Effector memory CD8-positive, alpha-beta T cell (primary cell): ENCODE results near the gene GAPDH.
A peak's percentile ranks its signal among the peaks of the same experiment; 100 is the strongest.

Source experiments
- ATAC-seq: fragments of 150-1000 bp; cut with Tn5 transposase; replicated peaks from 2 replicates; pipeline ENCODE4 v1.10.0; 2021; ENCODE audit warnings: mild to moderate bottlenecking, moderate library complexity
- DNase-seq, 3 experiments: peaks; one replicate each; pipeline ENCODE4 v3.0.0; 2021
- H3K27ac Mint-ChIP-seq, 2 donors: one replicate each; pipeline ENCODE4 v1.8.0; 2022; ENCODE audit warnings: mild to moderate bottlenecking in 2 of 2, mixed read lengths in 2 of 2, moderate library complexity in 2 of 2
- H3K27me3 Mint-ChIP-seq, 2 donors: one replicate each; pipeline ENCODE4 v1.8.0; 2022; ENCODE audit warnings: mixed read lengths in 2 of 2
- H3K36me3 Mint-ChIP-seq: one replicate; pipeline ENCODE4 v1.8.0; 2022; ENCODE audit warnings: mild to moderate bottlenecking, moderate library complexity, mixed read lengths; ENCODE audit not compliant: insufficient read depth
- H3K4me1 Mint-ChIP-seq, 2 donors: one replicate each; pipeline ENCODE4 v1.8.0; 2022; ENCODE audit warnings: low read depth in 2 of 2, mixed read lengths in 2 of 2
- H3K4me3 Mint-ChIP-seq, 2 donors: one replicate each; pipeline ENCODE4 v1.8.0; 2022; ENCODE audit warnings: mild to moderate bottlenecking in 2 of 2, mixed read lengths in 2 of 2, moderate library complexity in 2 of 2
- H3K9me3 Mint-ChIP-seq, 2 donors: one replicate each; pipeline ENCODE4 v1.8.0; 2022; ENCODE audit warnings: mixed read lengths in 2 of 2

GAPDH gene

DNA sequence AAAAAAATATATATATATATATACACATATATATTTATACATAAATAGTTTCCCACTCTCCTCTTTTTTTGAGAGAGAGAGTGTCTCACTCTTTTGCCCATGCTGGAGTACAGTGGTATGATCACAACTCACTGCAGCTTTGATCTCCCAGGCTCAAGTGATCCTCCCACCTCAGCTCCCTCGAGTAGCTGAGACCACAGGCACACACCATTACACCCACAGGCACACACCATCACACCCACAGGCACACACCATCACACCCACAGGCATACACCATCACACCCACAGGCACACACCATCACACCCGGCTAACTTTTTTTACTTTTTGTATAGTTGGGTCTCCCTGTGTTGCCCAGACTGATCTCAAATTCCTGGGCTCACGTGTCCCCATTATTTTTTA, 14.1 kb upstream of the GAPDH start:
- Mint-ChIP-seq H3K4me1 (peaks cover 1 to 6% of the 10 kb centered on the region in 2 donors), H3K36me3 (peaks cover 70% of the 10 kb centered on the region), H3K9me3 (no peaks in the 10 kb centered on the region), H3K27me3 (no peaks in the 10 kb centered on the region), H3K4me3 (no peak overlapping the region), H3K27ac (peak overlapping the region; percentile 19 to 79)
- DNase-seq (no peak), ATAC-seq (no peak)

DNA sequence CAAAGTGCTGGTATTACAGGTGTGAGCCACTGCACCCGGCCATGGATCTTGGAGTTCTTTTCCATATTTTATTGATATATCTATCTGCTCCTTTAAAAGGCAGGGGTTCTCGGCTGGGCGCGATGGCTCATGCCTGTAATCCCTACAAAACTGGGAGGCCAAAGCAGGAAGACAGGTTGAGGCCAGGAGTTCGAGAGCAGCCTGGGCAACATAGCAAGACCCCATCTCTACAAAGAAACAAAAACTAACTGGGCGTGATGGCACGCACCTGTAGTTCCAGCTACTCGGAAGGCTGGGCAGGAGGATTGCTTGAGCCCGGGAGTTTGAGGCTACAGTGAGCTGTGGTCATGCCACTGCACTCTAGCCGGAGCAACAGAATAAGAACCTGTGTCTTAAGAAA, 12.1 kb upstream of the GAPDH start:
- no peak for ATAC-seq
- no peaks in the 10 kb centered on the region for H3K9me3 Mint-ChIP-seq
- H3K27me3 Mint-ChIP-seq = no peaks in the 10 kb centered on the region
- no peak for DNase-seq
- no peak overlapping the region for H3K27ac Mint-ChIP-seq
- no peak overlapping the region for H3K4me3 Mint-ChIP-seq
- peaks cover 1 to 6% of the 10 kb centered on the region in 2 donors for H3K4me1 Mint-ChIP-seq
- peaks cover 73% of the 10 kb centered on the region for H3K36me3 Mint-ChIP-seq

- H3K27ac Mint-ChIP-seq = peak overlapping the region; percentile 44 to 71
- H3K4me1 Mint-ChIP-seq = peaks cover 1 to 6% of the 10 kb centered on the region in 2 donors
- no peak overlapping the region for H3K4me3 Mint-ChIP-seq
- no peak for ATAC-seq
- no peaks in the 10 kb centered on the region for H3K27me3 Mint-ChIP-seq
- peaks cover 76% of the 10 kb centered on the region for H3K36me3 Mint-ChIP-seq
- no peaks in the 10 kb centered on the region for H3K9me3 Mint-ChIP-seq
- no peak for DNase-seq
Observed at GRCh38 chr12:6523708-6524107, 10.6 kb upstream of the GAPDH start.

- no peaks in the 10 kb centered on the region for H3K27me3 Mint-ChIP-seq
- DNase-seq (no peak), ATAC-seq (no peak)
- no peak overlapping the region for H3K4me3 Mint-ChIP-seq
- no peaks in the 10 kb centered on the region for H3K9me3 Mint-ChIP-seq
- peak overlapping the region in 1 of 2 donors; percentile 59 for H3K27ac Mint-ChIP-seq
- H3K36me3 Mint-ChIP-seq = peaks cover 78% of the 10 kb centered on the region
- peaks cover 1 to 6% of the 10 kb centered on the region in 2 donors for H3K4me1 Mint-ChIP-seq
Observed at GRCh38 chr12:6524648-6525047, 9.7 kb upstream of the GAPDH start.

DNA sequence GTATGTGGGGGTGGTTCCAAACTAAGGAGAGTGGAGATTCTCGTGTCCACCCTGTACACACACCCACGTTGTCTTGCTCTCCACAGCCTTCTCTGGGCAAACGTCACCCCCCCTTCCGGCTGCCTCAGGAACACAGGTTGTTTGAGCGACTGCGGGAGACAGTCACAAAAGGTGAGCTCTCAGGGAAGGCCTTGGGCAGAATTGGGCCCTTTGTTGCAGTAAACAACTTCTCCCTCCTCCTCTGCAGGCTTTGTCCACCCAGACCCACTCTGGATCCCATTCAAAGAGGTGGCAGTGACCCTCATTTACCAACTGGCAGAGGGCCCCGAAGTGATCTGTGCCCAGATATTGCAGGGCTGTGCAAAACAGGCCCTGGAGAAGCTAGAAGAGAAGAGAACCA, 8.1 kb upstream of the GAPDH start:
- H3K27me3 Mint-ChIP-seq = no peaks in the 10 kb centered on the region
- H3K4me1 Mint-ChIP-seq = no peaks in the 10 kb centered on the region
- H3K4me3 Mint-ChIP-seq = no peak overlapping the region
- DNase-seq (no peak), ATAC-seq (no peak)
- H3K9me3 Mint-ChIP-seq = no peaks in the 10 kb centered on the region
- no peak overlapping the region for H3K27ac Mint-ChIP-seq
- peaks cover 80% of the 10 kb centered on the region for H3K36me3 Mint-ChIP-seq

- H3K36me3 Mint-ChIP-seq = peaks cover 81% of the 10 kb centered on the region
- H3K4me1 Mint-ChIP-seq = peaks cover 1 to 2% of the 10 kb centered on the region in 2 donors
- no peak overlapping the region for H3K4me3 Mint-ChIP-seq
- H3K27me3 Mint-ChIP-seq = no peaks in the 10 kb centered on the region
- no peak for DNase-seq
- no peak overlapping the region for H3K27ac Mint-ChIP-seq
- no peak for ATAC-seq
- H3K9me3 Mint-ChIP-seq = no peaks in the 10 kb centered on the region
Observed at GRCh38 chr12:6526766-6527525, 7.4 kb upstream of the GAPDH start.

DNA sequence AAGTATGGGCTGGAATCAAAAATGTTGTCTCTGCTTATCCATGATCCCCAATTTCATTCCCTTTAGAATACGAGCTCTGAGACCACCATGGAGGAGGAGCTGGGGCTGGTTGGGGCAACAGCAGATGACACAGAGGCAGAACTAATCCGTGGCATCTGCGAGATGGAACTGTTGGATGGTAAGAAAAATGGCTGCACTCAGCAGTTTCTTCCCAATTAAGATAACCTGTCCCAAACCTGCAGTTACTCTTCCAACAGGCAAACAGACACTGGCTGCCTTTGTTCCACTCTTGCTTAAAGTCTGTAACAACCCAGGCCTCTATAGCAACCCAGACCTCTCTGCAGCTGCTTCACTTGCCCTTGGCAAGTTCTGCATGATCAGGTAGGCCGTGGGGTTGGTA, 6.6 kb upstream of the GAPDH start:
- Mint-ChIP-seq H3K9me3 (no peaks in the 10 kb centered on the region), H3K27me3 (no peaks in the 10 kb centered on the region), H3K4me1 (peaks cover 9% of the 10 kb centered on the region in 2 donors), H3K36me3 (peaks cover 81% of the 10 kb centered on the region), H3K4me3 (no peak overlapping the region), H3K27ac (no peak overlapping the region)
- DNase-seq = no peak
- no peak for ATAC-seq

GRCh38 chr12:6528539-6529235, 5.6 kb upstream of the GAPDH start:
- Mint-ChIP-seq H3K9me3 (no peaks in the 10 kb centered on the region), H3K4me3 (no peak overlapping the region), H3K36me3 (peaks cover 79% of the 10 kb centered on the region), H3K27me3 (no peaks in the 10 kb centered on the region), H3K4me1 (peaks cover 17 to 18% of the 10 kb centered on the region in 2 donors), H3K27ac (no peak overlapping the region)
- ATAC-seq (no peak), DNase-seq (no peak)

DNA sequence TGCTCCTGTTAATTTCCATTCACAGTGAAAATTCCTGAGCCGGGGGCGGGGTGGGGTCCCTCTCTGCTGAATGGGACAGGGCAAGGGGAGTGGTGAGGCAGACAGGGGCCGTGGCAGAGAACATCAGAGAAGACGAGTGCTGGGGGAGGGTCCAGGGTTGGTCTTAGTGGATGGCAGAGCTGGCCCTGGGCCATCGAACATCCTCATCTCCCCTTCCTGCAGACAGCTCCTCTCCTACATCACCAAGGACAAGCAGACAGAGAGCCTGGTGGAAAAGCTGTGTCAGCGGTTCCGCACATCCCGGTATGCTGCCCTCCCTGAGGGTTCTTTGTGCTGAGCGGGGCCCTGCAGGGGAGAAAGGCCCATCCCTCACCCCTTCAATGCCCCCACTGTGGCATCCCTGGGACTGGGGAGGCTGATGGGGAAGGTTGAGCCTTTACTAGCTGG, 5.0 kb upstream of the GAPDH start:
- H3K36me3 Mint-ChIP-seq = peaks cover 78% of the 10 kb centered on the region
- no peaks in the 10 kb centered on the region for H3K9me3 Mint-ChIP-seq
- no peaks in the 10 kb centered on the region for H3K27me3 Mint-ChIP-seq
- no peak for ATAC-seq
- H3K4me3 Mint-ChIP-seq = no peak overlapping the region
- DNase-seq = no peak
- peaks cover 22% of the 10 kb centered on the region in 2 donors for H3K4me1 Mint-ChIP-seq
- no peak overlapping the region for H3K27ac Mint-ChIP-seq

DNA sequence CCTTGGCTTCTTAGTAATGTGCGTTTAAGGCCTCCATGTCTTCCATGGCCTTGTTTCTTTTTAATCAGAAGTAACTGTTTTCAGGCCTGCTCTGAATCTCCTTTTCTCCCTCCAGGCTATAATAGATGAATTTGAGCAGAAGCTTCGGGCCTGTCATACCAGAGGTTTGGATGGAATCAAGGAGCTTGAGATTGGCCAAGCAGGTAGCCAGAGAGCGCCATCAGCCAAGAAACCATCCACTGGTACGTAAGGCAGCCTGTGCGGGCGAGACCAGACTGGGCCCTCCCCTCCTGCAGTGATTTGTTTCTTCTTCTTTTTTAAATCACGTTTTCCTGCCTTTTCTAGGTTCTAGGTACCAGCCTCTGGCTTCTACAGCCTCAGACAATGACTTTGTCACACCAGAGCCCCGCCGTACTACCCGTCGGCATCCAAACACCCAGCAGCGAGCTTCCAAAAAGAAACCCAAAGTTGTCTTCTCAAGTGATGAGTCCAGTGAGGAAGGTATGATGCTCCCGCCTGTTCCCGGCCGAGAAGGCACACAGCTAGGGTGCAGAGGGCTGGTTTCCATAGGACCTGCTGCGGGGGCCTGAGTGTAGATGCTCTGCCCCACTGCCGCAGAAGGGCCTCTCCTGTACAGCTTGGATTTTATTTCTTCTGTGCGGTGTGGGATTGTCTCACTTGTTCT, 3.6 kb upstream of the GAPDH start:
- DNase-seq = no peak
- no peaks in the 10 kb centered on the region for H3K27me3 Mint-ChIP-seq
- ATAC-seq = no peak
- no peak overlapping the region for H3K4me3 Mint-ChIP-seq
- peaks cover 28 to 29% of the 10 kb centered on the region in 2 donors for H3K4me1 Mint-ChIP-seq
- peak overlapping the region; percentile 100 for H3K27ac Mint-ChIP-seq
- no peaks in the 10 kb centered on the region for H3K9me3 Mint-ChIP-seq
- H3K36me3 Mint-ChIP-seq = peaks cover 79% of the 10 kb centered on the region

DNA sequence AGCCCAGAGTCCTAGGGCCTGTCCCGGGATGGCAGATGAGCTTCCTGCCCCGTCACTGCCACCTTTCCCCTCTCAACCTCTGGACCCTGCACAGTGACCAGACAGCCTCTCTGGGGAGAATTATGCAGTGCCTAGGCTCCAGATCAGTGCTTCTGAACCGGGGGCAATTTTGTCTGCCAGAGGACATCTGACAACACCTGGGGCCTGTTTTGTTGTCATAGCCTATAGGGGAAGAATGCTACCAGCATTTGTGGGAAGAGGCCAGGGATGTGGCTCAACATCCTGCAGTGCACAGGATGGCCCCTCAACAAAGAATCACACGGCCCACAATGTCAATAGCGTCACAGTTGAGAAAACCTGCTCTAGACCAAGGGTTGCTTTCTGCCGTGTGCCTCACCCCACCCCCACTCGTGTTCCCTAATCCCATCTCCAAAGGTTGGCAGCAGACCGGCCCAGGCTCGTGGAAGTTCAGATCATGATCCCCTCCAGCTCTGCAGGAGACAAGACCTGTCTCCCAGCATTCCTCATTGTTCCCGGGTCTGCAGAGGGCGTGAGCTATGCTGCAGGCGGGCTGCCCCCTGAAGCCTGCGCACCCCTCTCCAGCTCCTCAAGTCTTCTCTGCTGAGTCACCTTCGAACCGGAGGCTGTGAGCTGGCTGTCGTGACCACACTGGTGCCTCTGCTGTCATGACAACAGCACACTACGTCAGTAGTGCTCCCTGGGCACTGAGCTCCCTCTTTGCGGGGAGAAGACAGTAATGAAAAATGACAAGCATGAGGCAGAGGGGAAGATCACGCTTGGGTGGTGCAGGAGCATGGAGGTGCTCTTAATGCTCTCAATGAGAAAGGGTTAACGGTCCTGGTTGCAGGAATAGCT, 2.0 kb upstream of the GAPDH start:
- H3K27me3 Mint-ChIP-seq = no peaks in the 10 kb centered on the region
- ATAC-seq (peak; percentile 67), DNase-seq (peak; percentile 73 to 80 (median 75))
- peaks cover 35 to 40% of the 10 kb centered on the region in 2 donors for H3K4me1 Mint-ChIP-seq
- H3K4me3 Mint-ChIP-seq = peak overlapping the region; percentile 98 to 99
- H3K27ac Mint-ChIP-seq = peak overlapping the region; percentile 100
- H3K36me3 Mint-ChIP-seq = peaks cover 80% of the 10 kb centered on the region
- H3K9me3 Mint-ChIP-seq = no peaks in the 10 kb centered on the region

GRCh38 chr12:6532927-6533652, 1.2 kb upstream of the GAPDH start:
- Mint-ChIP-seq H3K4me3 (peak overlapping the region; percentile 98 to 99), H3K9me3 (no peaks in the 10 kb centered on the region), H3K4me1 (peaks cover 42 to 48% of the 10 kb centered on the region in 2 donors), H3K27ac (peak overlapping the region; percentile 100), H3K36me3 (peaks cover 82% of the 10 kb centered on the region), H3K27me3 (no peaks in the 10 kb centered on the region)
- peak in 1 of 3 experiments; percentile 29 for DNase-seq
- ATAC-seq = no peak
